NCI-H1105 treated with DMSO at 0.1 percent for 48 hours (cell line): ENCODE results near the gene VEZF1.

Experiments
- DNase-seq: peaks from one replicate; lab custom pipeline; 2025; lab: John Stamatoyannopoulos, UW

The VEZF1 gene

DNA sequence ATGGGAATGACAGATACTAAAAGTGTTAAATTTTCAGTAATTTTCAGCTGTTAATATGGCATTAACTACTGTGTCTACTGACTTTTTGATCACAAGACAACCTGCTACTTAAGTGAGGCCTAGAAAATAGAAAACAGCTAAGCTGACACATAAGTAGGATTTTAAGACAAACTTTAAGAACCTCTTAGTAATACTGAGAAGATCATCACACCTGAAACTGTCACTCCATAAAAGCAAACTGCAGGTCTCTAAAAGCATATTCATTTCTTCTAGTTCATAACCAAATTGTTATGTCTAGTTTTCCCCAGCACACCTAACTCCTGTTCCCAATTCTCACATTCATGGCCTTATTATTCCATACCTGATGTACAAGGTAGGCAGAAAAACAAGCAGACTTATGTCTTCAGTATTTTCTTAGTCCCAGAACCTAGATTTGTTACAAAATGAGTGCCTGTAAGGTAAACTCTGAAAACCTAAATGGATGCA is 11.0 kb upstream of the VEZF1 start:
- DNase-seq, result no peak

- no peak for DNase-seq
These were observed 9.2 kb upstream of the VEZF1 start for GRCh38 chr17:57997085-57997809.

DNA sequence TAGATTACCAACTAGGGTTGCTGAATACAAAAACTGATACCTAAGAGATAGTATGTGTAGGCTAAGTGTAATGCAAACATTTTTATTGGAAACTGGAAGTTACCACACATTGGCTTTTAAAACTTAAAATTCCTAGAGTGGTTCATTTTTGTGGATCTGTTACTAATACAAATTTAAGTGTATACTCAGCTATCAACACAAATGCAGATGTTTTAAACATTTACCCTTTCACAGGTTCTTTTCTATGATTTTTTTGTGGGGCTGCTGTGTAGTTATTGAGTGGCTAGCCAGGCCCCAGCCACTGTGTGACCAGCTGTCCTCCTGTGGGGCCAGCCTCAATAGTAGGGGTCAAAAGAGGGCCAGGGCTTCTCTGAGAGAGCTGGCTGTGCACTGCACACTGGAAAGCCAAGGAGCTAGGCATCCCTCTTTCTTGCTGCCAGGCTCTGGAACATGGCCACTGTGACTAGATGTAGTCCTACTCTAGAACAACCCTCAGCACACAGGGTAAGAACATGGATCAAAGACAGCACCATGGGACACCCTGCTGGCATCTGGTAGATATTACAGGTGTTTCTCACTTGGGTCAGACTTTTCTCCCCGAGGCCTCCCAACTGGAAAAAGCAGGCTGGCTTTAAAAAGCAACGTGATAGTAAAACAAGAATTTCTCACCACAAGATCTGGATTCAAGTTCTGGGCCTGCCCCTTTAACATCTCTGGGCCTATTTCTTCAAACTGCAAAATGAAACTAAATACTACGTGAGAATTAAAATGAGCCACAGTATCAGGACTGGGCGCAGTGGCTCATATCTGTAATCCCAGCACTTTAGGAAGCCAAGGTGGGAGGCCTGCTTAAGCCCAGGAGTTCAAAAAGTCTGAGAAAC is 7.3 kb upstream of the VEZF1 start:
- DNase-seq, result peak; percentile 70

GRCh38 chr17:57994436-57994835 is 6.4 kb upstream of the VEZF1 start:
- no peak for DNase-seq

- no peak for DNase-seq
These were observed 5.7 kb upstream of the VEZF1 start for GRCh38 chr17:57993471-57994365.

- no peak for DNase-seq
These were observed 3.5 kb upstream of the VEZF1 start for GRCh38 chr17:57991537-57991936.

DNA sequence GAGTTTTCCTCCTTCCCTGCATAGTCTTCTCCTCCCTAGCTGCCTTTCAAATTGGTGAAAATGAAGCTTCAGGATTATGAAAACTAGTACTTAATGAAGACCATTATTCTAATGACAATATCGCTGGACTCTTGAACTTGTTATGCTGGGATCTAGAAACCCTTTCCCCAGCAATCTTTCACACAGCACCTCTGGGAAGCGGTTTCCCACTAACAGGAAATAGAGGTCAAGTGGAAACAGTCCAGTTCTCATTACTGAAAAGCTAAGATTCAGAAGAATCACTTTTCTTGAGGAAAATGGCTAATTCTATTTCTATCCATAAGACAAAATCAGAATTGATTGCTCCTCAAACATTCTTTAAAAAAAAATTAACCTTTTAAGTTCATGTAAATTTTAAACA is 2.0 kb upstream of the VEZF1 start:
- no peak for DNase-seq

GRCh38 chr17:57988301-57989250 is 522 bp upstream of the VEZF1 start:
- DNase-seq, result peak; percentile 60

GRCh38 chr17:57986841-57987580 is 1.0 kb downstream of the VEZF1 start:
- no peak for DNase-seq

- no peak for DNase-seq
These were observed 2.4 kb downstream of the VEZF1 start for GRCh38 chr17:57985675-57985974.

- DNase-seq, result no peak
These were observed 2.9 kb downstream of the VEZF1 start for GRCh38 chr17:57984936-57985674.

GRCh38 chr17:57984261-57984890 is 3.7 kb downstream of the VEZF1 start:
- no peak for DNase-seq

DNA sequence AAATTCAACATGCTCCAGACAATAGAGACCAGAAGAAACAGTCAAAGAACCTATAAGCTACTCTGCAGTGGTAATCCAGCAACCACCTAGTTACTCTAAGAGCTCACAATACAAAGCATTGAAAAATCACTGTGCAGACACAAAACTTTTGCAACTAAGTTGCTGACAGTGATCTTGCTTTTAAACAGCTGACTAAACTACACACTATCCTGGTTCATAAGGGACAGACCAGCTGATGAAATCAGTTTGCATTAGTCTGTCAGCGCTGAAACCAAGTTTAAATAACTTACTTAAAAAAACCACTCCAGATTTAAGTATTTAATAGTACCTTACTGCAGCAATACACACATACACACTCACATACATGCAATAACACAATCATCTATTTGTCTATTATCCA is 4.6 kb downstream of the VEZF1 start:
- no peak for DNase-seq

DNA sequence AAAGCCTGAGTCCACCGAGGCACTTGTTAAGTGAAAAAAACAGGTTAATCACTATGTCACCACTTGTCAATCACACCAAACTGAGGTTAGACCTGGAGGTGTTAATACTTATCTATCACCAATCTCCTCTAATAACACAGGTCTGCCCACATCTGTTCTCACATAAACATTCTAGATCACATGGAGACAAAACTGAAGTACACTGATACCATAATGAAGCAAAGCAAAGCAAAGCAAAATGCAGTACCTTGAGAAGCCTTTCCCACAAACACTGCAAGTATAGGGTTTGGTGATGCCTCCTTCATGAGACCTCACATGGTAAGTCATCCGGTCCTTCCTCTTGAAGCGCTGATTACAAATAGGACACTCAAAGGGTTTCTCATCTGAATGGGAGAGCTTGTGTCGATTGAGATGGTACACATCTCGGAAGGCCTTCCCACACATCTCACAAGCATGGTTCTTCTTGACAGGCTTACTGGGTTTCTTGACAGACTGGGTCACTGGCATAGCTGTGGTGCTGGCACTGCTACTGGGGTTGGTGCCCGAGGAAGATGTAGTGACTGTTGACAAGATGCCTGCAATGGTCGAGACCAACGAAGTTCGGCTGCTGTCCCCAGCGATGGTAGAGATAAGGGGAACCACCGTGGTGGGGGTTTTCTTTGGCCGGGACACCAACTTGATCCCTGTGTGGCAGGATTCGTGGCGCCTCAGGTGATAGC is 5.4 kb downstream of the VEZF1 start:
- DNase-seq, result no peak

GRCh38 chr17:57980522-57980921 is 7.5 kb downstream of the VEZF1 start:
- no peak for DNase-seq

DNA sequence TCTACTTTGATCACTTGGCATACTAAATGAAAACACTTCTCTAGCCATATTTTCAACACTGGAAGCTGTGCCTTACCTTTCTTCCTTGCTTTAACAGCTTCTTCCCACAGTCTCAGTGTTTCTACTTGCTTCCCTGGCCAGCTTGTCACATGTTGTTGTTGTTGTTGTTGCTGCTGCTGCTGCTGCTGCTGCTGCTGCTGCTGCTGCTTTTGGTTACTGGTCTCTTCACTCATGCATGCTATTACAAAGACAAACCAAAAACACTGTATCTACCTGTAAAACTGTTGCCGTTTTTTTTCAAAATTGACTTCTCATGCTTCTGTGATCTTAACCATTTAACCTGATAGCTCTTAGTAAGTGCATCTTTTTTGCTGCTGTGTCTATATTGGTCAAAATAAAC is 9.0 kb downstream of the VEZF1 start:
- DNase-seq, result no peak

DNA sequence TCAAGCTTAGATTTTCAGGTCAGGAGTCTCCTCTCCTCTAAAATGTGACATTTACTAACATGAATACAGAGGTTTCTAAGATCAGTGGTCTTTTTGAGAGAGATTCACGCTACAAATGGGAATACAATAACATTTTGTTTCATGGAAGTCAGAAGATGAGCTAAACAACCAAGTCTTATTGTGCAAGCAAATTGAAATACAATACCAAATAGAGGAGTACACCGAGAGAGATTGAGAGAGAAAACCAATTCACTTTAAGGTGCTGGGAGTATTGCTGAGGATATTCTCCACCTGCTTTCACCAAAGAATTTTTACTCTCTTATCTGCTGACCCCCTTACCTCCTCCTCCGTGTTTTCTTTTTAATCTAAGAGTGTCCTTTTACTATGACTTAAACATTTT is 11.5 kb downstream of the VEZF1 start:
- DNase-seq, result no peak

DNA sequence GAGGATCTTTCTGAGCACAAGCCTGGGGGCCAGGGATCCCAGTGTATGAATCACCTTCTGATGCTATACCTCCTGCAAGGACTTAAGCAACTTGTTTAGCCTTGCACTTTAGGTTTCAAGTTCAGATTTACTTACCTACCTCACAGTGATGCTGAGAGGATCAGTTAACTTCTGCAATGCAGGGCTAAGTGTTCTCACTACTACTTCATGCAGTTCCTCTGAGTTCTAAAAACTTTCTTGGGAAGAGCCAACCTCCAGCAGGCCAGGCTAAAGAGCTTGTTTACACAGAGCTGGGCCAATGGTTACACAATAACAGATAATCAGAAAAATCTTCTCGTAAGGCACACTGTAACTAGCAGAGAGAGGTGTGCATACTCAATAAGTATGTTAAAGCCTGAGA is 13.0 kb downstream of the VEZF1 start:
- DNase-seq, result no peak
